Gastrocnemius medialis (tissue), 4 donors: ENCODE data around the gene ADAMTS19. TPM values are rescaled to one million over a fixed set of nuclear protein-coding genes. Genes with fewer than 3 reads are reported as not detected.

Source experiments
- ATAC-seq, 2 donors: fragments of 150-250 bp; one replicate each; pipeline ENCODE4 v1.9.1; 2016
- DNase-seq, 2 donors: peaks; one replicate each; pipeline ENCODE4 v3.0.0-alpha.2; 2019
- H3K27ac ChIP-seq, 4 donors: fragments of 200-600 bp; sonication (generic); 1 replicate in 1 of 4; 2 replicates in 3 of 4; pipeline ENCODE4 v1.5.1; 2016 to 2018; ENCODE audit warnings: mild to moderate bottlenecking in 2 of 4, moderate library complexity in 1 of 4
- H3K27me3 ChIP-seq, 3 donors: fragments of 200-600 bp; sonication (generic) in 2 of 3; 1 replicate in 1 of 3; 2 replicates in 2 of 3; pipeline versions ENCODE4 v1.5.1 to v1.6.0; 2016 to 2019; ENCODE audit warnings: mild to moderate bottlenecking in 1 of 3, moderate library complexity in 1 of 3
- H3K36me3 ChIP-seq, 2 donors: fragments of 200-600 bp; sonication (generic) in 1 of 2; one replicate each; pipeline ENCODE4 v1.5.1; 2017 to 2018
- H3K4me1 ChIP-seq, 2 donors: fragments of 200-600 bp; sonication (generic) in 1 of 2; one replicate each; pipeline ENCODE4 v1.5.1; 2016 to 2017; ENCODE audit warnings: mild to moderate bottlenecking in 2 of 2
- H3K4me3 ChIP-seq, 4 donors: fragments of 200-600 bp; sonication (generic) in 3 of 4; 1 replicate in 1 of 4; 2 replicates in 3 of 4; pipeline ENCODE4 v1.5.1; 2016 to 2019; ENCODE audit warnings: mild to moderate bottlenecking in 2 of 4
- H3K9me3 ChIP-seq, 3 donors: fragments of 200-600 bp; sonication (generic) in 2 of 3; 1 replicate in 1 of 3; 2 replicates in 2 of 3; pipeline ENCODE4 v1.5.1; 2016 to 2019
- POLR2A ChIP-seq, 2 donors: fragments of 450-650 bp; IDR thresholded peaks; one replicate each; pipeline ENCODE4 v1.6.1; 2017; ENCODE audit warnings: antibody characterized with exemption in 2 of 2, mild to moderate bottlenecking in 2 of 2, moderate library complexity in 2 of 2
- in situ Hi-C, 4 donors: fragments of 200-750 bp; cut with MboI; loops; one replicate each; pipeline versions ENCODE4 v1.15.0 to v1.8.0; 2017; ENCODE audit warnings: low sequenced_read_pairs in 4 of 4
- intact Hi-C: fragments of 100-400 bp; cut with DNase I; formaldehyde crosslinking; loops from one replicate; pipeline ENCODE4 v1.15.1; 2023; ENCODE audit warnings: low total_unique reads
- total RNA-seq, 4 donors: library from RNA; depleted of rRNA; stranded (reverse); fragments of >200 nt; gene quantifications; one replicate each; pipeline versions ENCODE4 v1.1.0 to v1.2.3, GENCODE V29; 2016
- TF ChIP-seq, protein P1 (sequence below), 5 experiments: fragments of 450-650 bp in 3 of 5; fragments of 200-600 bp in 2 of 5; sonication (generic) in 2 of 5; IDR thresholded peaks in 4 of 5; conservative IDR thresholded peaks in 1 of 5; 1 replicate in 4 of 5; 2 replicates in 1 of 5; pipeline ENCODE4 v1.5.1; 2016 to 2019; ENCODE audit warnings: antibody characterized with exemption in 5 of 5, mild to moderate bottlenecking in 3 of 5, moderate library complexity in 3 of 5

ADAMTS19 gene
- total RNA-seq, 4 donors from 2014 or later, result 0.36 to 2.4 (median 0.80) TPM

GRCh38 chr5:129724647-129725046 is 264.5 kb downstream of the ADAMTS19 start:
- Histone ChIP-seq H3K4me3 (no peak overlapping the region), H3K36me3 (no peaks in the 10 kb centered on the region), H3K9me3 (no peaks in the 10 kb centered on the region), H3K4me1 (no peaks in the 10 kb centered on the region), H3K27me3 (no peaks in the 10 kb centered on the region), H3K27ac (no peak overlapping the region)
- in situ Hi-C loops, result no loop called here
- DNase-seq (no peak), ATAC-seq (no peak)
- TF ChIP-seq, protein P1, sequence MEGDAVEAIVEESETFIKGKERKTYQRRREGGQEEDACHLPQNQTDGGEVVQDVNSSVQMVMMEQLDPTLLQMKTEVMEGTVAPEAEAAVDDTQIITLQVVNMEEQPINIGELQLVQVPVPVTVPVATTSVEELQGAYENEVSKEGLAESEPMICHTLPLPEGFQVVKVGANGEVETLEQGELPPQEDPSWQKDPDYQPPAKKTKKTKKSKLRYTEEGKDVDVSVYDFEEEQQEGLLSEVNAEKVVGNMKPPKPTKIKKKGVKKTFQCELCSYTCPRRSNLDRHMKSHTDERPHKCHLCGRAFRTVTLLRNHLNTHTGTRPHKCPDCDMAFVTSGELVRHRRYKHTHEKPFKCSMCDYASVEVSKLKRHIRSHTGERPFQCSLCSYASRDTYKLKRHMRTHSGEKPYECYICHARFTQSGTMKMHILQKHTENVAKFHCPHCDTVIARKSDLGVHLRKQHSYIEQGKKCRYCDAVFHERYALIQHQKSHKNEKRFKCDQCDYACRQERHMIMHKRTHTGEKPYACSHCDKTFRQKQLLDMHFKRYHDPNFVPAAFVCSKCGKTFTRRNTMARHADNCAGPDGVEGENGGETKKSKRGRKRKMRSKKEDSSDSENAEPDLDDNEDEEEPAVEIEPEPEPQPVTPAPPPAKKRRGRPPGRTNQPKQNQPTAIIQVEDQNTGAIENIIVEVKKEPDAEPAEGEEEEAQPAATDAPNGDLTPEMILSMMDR (IDR thresholded peaks at IDR 0.05 in 4 of 5, conservative IDR thresholded peaks at IDR 0.05 in 1 of 5), result no peak
- no peak for TF ChIP-seq POLR2A (IDR thresholded peaks at IDR 0.05)
- intact Hi-C loops, result no loop called here

DNA sequence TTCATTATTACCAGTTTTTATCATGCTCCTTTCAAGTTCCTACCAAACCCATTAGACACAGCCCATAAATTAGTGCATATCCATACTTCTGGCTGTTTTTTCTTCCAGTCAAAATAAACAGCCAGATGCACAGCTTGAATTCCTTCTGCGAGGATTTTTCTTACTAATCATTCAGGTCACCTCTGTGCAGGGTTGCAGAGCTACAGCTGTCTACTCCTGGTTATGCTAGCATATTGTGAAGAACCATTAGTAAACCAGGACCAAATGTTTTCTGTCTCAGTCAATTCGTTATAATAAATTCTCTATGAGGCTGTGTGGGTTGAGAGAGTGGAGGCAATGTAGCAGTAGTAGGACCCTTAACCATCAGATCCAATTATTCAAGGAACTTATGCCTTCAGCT is 279.7 kb downstream of the ADAMTS19 start:
- Histone ChIP-seq H3K27me3 (no peaks in the 10 kb centered on the region), H3K4me1 (no peaks in the 10 kb centered on the region)
- ATAC-seq, result no peak

GRCh38 chr5:129743541-129744187 is 283.6 kb downstream of the ADAMTS19 start:
- Histone ChIP-seq H3K36me3 (no peaks in the 10 kb centered on the region), H3K9me3 (no peaks in the 10 kb centered on the region), H3K4me1 (no peaks in the 10 kb centered on the region), H3K27me3 (no peaks in the 10 kb centered on the region), H3K27ac (no peak overlapping the region), H3K4me3 (no peak overlapping the region)
- in situ Hi-C loops (no loop called here), intact Hi-C loops (no loop called here)
- TF ChIP-seq, protein P1 (IDR thresholded peaks at IDR 0.05 in 4 of 5, conservative IDR thresholded peaks at IDR 0.05 in 1 of 5), result no peak
- no peak for TF ChIP-seq POLR2A (IDR thresholded peaks at IDR 0.05)
- DNase-seq, result no peak
- ATAC-seq, result no peak

More for the DNA sequence above, 279.7 kb downstream of the ADAMTS19 start:
- Histone ChIP-seq H3K9me3 (no peaks in the 10 kb centered on the region), H3K27ac (no peak overlapping the region), H3K36me3 (no peaks in the 10 kb centered on the region), H3K4me3 (no peak overlapping the region)
- intact Hi-C loops (no loop called here), in situ Hi-C loops (no loop called here)
- TF ChIP-seq POLR2A (IDR thresholded peaks at IDR 0.05), result no peak
- TF ChIP-seq, protein P1 (IDR thresholded peaks at IDR 0.05 in 4 of 5, conservative IDR thresholded peaks at IDR 0.05 in 1 of 5), result no peak
- DNase-seq, result no peak

- in situ Hi-C loops (no loop called here), intact Hi-C loops (no loop called here)
- H3K9me3 ChIP-seq, result no peaks in the 10 kb centered on the region
- H3K4me3 ChIP-seq, result no peak overlapping the region
- no peak overlapping the region for H3K27ac ChIP-seq
- no peaks in the 10 kb centered on the region for H3K27me3 ChIP-seq
- ATAC-seq (no peak), DNase-seq (no peak)
- H3K36me3 ChIP-seq, result no peaks in the 10 kb centered on the region
- TF ChIP-seq, protein P1 (IDR thresholded peaks at IDR 0.05 in 4 of 5, conservative IDR thresholded peaks at IDR 0.05 in 1 of 5), result no peak
- TF ChIP-seq POLR2A (IDR thresholded peaks at IDR 0.05), result no peak
- H3K4me1 ChIP-seq, result no peaks in the 10 kb centered on the region
Measured at GRCh38 chr5:129745997-129746396, 285.9 kb downstream of the ADAMTS19 start.

DNA sequence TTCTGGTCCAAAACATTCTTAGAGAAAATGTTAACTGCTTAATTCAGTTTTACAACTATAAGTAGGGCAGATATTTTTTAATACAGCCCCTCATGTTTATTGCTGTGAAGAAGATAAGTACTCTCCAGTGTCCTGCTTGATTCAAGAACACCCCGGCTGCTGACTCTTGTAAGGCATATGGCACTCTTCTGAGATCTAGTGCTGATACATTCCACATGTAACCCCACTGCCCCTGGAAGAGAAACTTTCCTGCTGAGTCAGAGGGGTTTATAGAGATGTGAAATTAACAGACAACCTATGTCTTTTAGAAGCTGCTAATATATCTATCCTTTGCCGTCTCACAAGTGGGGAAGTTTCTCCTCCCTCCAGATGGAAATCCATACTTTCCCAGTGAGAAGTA is 286.8 kb downstream of the ADAMTS19 start:
- in situ Hi-C loops (no loop called here), intact Hi-C loops (no loop called here)
- no peak overlapping the region for H3K27ac ChIP-seq
- TF ChIP-seq POLR2A (IDR thresholded peaks at IDR 0.05), result no peak
- TF ChIP-seq, protein P1 (IDR thresholded peaks at IDR 0.05 in 4 of 5, conservative IDR thresholded peaks at IDR 0.05 in 1 of 5), result no peak
- H3K4me3 ChIP-seq, result no peak overlapping the region
- DNase-seq, result no peak
- H3K36me3 ChIP-seq, result no peaks in the 10 kb centered on the region
- no peaks in the 10 kb centered on the region for H3K27me3 ChIP-seq
- ATAC-seq, result no peak
- no peaks in the 10 kb centered on the region for H3K4me1 ChIP-seq
- no peaks in the 10 kb centered on the region for H3K9me3 ChIP-seq
